Measurements from ENCODE around the gene MTAP. TPM values are rescaled to one million over a fixed set of nuclear protein-coding genes. Genes with fewer than 3 reads are reported as not detected.
A peak's percentile ranks its signal among the peaks of the same experiment; 100 is the strongest.

MTAP gene
- total RNA-seq, 1 donor from 2014 or later: 22.4 TPM

- no peaks in the 10 kb centered on the region for H3K9me3 ChIP-seq (ENCODE audit: control insufficient read depth in 3 of 3, low read length in 3 of 3)
- H3K27me3 ChIP-seq (ENCODE audit: control insufficient read depth in 3 of 3, insufficient read depth in 3 of 3, low read length in 3 of 3): no peaks in the 10 kb centered on the region
- peak overlapping the region in 1 of 3 donors; percentile 41 for H3K4me3 ChIP-seq (ENCODE audit: low read length in 3 of 3)
- peak overlapping the region in 1 of 3 donors; percentile 47 for H3K9ac ChIP-seq (ENCODE audit: low read depth in 1 of 3, low read length in 3 of 3)
- H3K4me1 ChIP-seq (ENCODE audit: control insufficient read depth in 3 of 3, insufficient read depth in 3 of 3, low read length in 3 of 3): peaks cover 8 to 15% (median 12%) of the 10 kb centered on the region in 3 donors
- no peak overlapping the region for H3K27ac ChIP-seq (ENCODE audit: low read depth, low read length)
- peaks cover 18 to 32% (median 23%) of the 10 kb centered on the region in 3 donors for H3K36me3 ChIP-seq (ENCODE audit: control insufficient read depth in 3 of 3, insufficient read depth in 3 of 3, low read length in 3 of 3)
Measured at GRCh38 chr9:21813575-21814473, 11.4 kb downstream of the MTAP start.

GRCh38 chr9:21815643-21816042 lies 13.2 kb downstream of the MTAP start:
- no peaks in the 10 kb centered on the region for H3K27me3 ChIP-seq (ENCODE audit: control insufficient read depth in 3 of 3, insufficient read depth in 3 of 3, low read length in 3 of 3)
- H3K36me3 ChIP-seq (ENCODE audit: control insufficient read depth in 3 of 3, insufficient read depth in 3 of 3, low read length in 3 of 3): peaks cover 20 to 32% (median 23%) of the 10 kb centered on the region in 3 donors
- no peak overlapping the region for H3K9ac ChIP-seq (ENCODE audit: low read depth in 1 of 3, low read length in 3 of 3)
- no peak overlapping the region for H3K27ac ChIP-seq (ENCODE audit: low read depth, low read length)
- no peaks in the 10 kb centered on the region for H3K9me3 ChIP-seq (ENCODE audit: control insufficient read depth in 3 of 3, low read length in 3 of 3)
- no peak overlapping the region for H3K4me3 ChIP-seq (ENCODE audit: low read length in 3 of 3)
- H3K4me1 ChIP-seq (ENCODE audit: control insufficient read depth in 3 of 3, insufficient read depth in 3 of 3, low read length in 3 of 3): peaks cover 8 to 14% (median 12%) of the 10 kb centered on the region in 3 donors

- Histone ChIP-seq H3K9ac (ENCODE audit: low read depth in 1 of 3, low read length in 3 of 3) (no peak overlapping the region), H3K9me3 (ENCODE audit: control insufficient read depth in 3 of 3, low read length in 3 of 3) (no peaks in the 10 kb centered on the region), H3K27ac (ENCODE audit: low read depth, low read length) (no peak overlapping the region), H3K36me3 (ENCODE audit: control insufficient read depth in 3 of 3, insufficient read depth in 3 of 3, low read length in 3 of 3) (peaks cover 17 to 27% (median 23%) of the 10 kb centered on the region in 3 donors), H3K27me3 (ENCODE audit: control insufficient read depth in 3 of 3, insufficient read depth in 3 of 3, low read length in 3 of 3) (no peaks in the 10 kb centered on the region), H3K4me3 (ENCODE audit: low read length in 3 of 3) (no peak overlapping the region), H3K4me1 (ENCODE audit: control insufficient read depth in 3 of 3, insufficient read depth in 3 of 3, low read length in 3 of 3) (peaks cover 8 to 12% (median 11%) of the 10 kb centered on the region in 3 donors)
Measured at GRCh38 chr9:21817176-21817575, 14.7 kb downstream of the MTAP start.

DNA sequence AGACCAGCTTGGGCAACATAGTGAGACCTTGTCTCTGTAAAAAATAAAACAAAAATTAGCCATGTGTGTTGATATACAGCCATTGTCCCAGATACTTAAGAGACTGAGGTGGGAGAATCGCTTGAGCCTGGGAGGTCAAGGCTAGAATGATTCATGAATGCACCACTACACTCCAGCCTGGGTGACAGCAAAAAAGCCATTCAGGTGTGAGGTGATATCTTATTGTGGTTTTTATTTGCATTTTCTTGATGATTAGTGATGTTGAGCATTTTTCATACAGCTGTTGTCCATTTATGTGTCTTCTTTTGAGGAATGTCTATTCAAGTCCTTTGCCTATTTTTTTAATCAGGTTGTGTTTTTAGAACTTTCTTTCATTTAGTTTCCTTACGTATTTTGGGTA lies 23.2 kb downstream of the MTAP start:
- Histone ChIP-seq H3K36me3 (ENCODE audit: control insufficient read depth in 3 of 3, insufficient read depth in 3 of 3, low read length in 3 of 3) (peaks cover 4 to 16% (median 8%) of the 10 kb centered on the region in 3 donors), H3K9ac (ENCODE audit: low read depth in 1 of 3, low read length in 3 of 3) (no peak overlapping the region)

GRCh38 chr9:21828853-21829410 lies 26.5 kb downstream of the MTAP start:
- no peak overlapping the region for H3K4me3 ChIP-seq (ENCODE audit: low read length in 3 of 3)
- H3K36me3 ChIP-seq (ENCODE audit: control insufficient read depth in 3 of 3, insufficient read depth in 3 of 3, low read length in 3 of 3): peaks cover 4 to 19% (median 11%) of the 10 kb centered on the region in 3 donors
- H3K9me3 ChIP-seq (ENCODE audit: control insufficient read depth in 3 of 3, low read length in 3 of 3): no peaks in the 10 kb centered on the region
- peaks cover 0 to 10% (median 0%) of the 10 kb centered on the region in 3 donors for H3K4me1 ChIP-seq (ENCODE audit: control insufficient read depth in 3 of 3, insufficient read depth in 3 of 3, low read length in 3 of 3)
- no peak overlapping the region for H3K9ac ChIP-seq (ENCODE audit: low read depth in 1 of 3, low read length in 3 of 3)
- no peak overlapping the region for H3K27ac ChIP-seq (ENCODE audit: low read depth, low read length)
- H3K27me3 ChIP-seq (ENCODE audit: control insufficient read depth in 3 of 3, insufficient read depth in 3 of 3, low read length in 3 of 3): no peaks in the 10 kb centered on the region

More for the DNA sequence above, 23.2 kb downstream of the MTAP start:
- Histone ChIP-seq H3K27ac (ENCODE audit: low read depth, low read length) (no peak overlapping the region), H3K27me3 (ENCODE audit: control insufficient read depth in 3 of 3, insufficient read depth in 3 of 3, low read length in 3 of 3) (no peaks in the 10 kb centered on the region), H3K9me3 (ENCODE audit: control insufficient read depth in 3 of 3, low read length in 3 of 3) (no peaks in the 10 kb centered on the region), H3K4me1 (ENCODE audit: control insufficient read depth in 3 of 3, insufficient read depth in 3 of 3, low read length in 3 of 3) (no peaks in the 10 kb centered on the region), H3K4me3 (ENCODE audit: low read length in 3 of 3) (no peak overlapping the region)

DNA sequence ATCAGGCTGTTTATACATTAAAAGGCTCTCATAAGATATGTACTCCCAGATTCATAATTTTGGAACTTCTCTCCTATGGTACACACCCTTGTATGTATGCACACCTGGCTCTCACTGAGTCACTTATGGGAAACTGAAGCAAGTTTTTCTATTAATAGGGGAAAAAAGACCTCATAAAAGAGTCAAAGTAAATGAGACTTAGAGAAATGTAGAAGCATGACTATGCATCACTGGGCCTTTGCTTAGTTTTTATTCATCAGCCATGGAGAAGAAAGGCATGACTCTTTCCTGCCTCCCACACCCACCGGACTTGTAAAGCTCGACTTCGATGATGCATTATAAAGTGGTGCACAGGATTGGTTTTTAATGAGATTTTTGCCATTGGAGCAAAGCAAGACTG lies 28.2 kb downstream of the MTAP start:
- H3K27me3 ChIP-seq (ENCODE audit: control insufficient read depth in 3 of 3, insufficient read depth in 3 of 3, low read length in 3 of 3): no peaks in the 10 kb centered on the region
- H3K27ac ChIP-seq (ENCODE audit: low read depth, low read length): no peak overlapping the region
- H3K9me3 ChIP-seq (ENCODE audit: control insufficient read depth in 3 of 3, low read length in 3 of 3): no peaks in the 10 kb centered on the region
- no peak overlapping the region for H3K4me3 ChIP-seq (ENCODE audit: low read length in 3 of 3)
- H3K9ac ChIP-seq (ENCODE audit: low read depth in 1 of 3, low read length in 3 of 3): no peak overlapping the region
- peaks cover 0 to 10% (median 0%) of the 10 kb centered on the region in 3 donors for H3K4me1 ChIP-seq (ENCODE audit: control insufficient read depth in 3 of 3, insufficient read depth in 3 of 3, low read length in 3 of 3)
- H3K36me3 ChIP-seq (ENCODE audit: control insufficient read depth in 3 of 3, insufficient read depth in 3 of 3, low read length in 3 of 3): peaks cover 4 to 14% (median 4%) of the 10 kb centered on the region in 3 donors

GRCh38 chr9:21831841-21832509 lies 29.5 kb downstream of the MTAP start:
- H3K4me1 ChIP-seq (ENCODE audit: control insufficient read depth in 3 of 3, insufficient read depth in 3 of 3, low read length in 3 of 3): peaks cover 0 to 18% (median 4%) of the 10 kb centered on the region in 3 donors
- no peaks in the 10 kb centered on the region for H3K27me3 ChIP-seq (ENCODE audit: control insufficient read depth in 3 of 3, insufficient read depth in 3 of 3, low read length in 3 of 3)
- no peak overlapping the region for H3K9ac ChIP-seq (ENCODE audit: low read depth in 1 of 3, low read length in 3 of 3)
- no peak overlapping the region for H3K4me3 ChIP-seq (ENCODE audit: low read length in 3 of 3)
- H3K27ac ChIP-seq (ENCODE audit: low read depth, low read length): peak overlapping the region; percentile 3
- H3K36me3 ChIP-seq (ENCODE audit: control insufficient read depth in 3 of 3, insufficient read depth in 3 of 3, low read length in 3 of 3): peaks cover 3 to 14% (median 4%) of the 10 kb centered on the region in 3 donors
- H3K9me3 ChIP-seq (ENCODE audit: control insufficient read depth in 3 of 3, low read length in 3 of 3): no peaks in the 10 kb centered on the region

DNA sequence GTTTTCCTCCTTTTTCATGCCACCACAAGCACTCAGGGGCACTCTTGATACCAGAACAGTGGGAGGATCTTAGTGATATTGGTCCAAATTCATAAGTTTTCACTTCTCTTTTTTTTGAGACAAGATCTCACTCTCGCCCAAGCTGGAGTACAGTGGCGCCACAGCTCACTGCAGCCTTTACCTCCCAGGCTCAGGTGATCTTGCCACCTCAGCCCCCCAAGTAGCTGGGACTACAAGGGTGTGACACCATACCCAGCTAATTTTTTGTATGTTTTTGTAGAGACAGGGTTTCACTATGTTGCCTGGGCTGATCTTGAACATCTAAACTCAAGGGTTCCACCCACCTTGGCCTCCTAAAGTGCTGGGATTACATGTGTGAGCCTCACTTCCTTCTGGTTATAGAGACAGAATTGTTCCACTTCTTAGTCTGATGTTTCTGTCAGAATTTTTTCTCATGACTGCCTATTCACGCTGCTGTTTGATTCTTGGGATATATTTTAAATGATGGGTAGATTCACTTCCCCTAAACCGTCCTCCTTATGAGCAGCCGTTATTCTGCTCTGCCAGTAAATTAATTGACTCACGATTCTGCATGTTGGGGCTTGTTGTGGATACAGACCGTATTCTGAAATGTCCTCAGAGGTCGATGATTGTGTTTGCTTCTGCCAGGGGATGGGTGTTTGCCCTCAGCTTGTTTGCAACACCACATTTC lies 30.8 kb downstream of the MTAP start:
- Histone ChIP-seq H3K27me3 (ENCODE audit: control insufficient read depth in 3 of 3, insufficient read depth in 3 of 3, low read length in 3 of 3) (no peaks in the 10 kb centered on the region), H3K27ac (ENCODE audit: low read depth, low read length) (no peak overlapping the region), H3K9me3 (ENCODE audit: control insufficient read depth in 3 of 3, low read length in 3 of 3) (no peaks in the 10 kb centered on the region), H3K4me3 (ENCODE audit: low read length in 3 of 3) (no peak overlapping the region), H3K9ac (ENCODE audit: low read depth in 1 of 3, low read length in 3 of 3) (no peak overlapping the region), H3K36me3 (ENCODE audit: control insufficient read depth in 3 of 3, insufficient read depth in 3 of 3, low read length in 3 of 3) (peaks cover 0 to 9% (median 3%) of the 10 kb centered on the region in 3 donors), H3K4me1 (ENCODE audit: control insufficient read depth in 3 of 3, insufficient read depth in 3 of 3, low read length in 3 of 3) (peaks cover 0 to 20% (median 4%) of the 10 kb centered on the region in 3 donors)

DNA sequence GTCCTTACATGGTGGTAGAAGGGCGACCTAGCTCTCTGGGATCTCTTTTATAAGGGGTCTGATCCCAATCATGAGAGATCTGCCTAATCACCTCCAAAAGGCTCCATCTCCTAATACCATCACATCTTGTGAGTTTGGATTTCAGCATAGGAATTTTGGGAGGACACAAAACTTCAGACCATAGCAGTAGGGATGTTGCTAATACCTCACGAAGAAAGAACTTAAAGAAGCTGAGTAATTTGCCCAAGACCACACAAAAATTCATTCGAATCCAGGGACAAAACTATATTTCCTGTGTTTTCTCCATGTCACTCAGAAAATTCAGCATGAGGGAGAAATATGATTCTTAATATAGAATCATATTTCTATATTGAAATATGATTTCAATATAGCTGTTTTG lies 32.7 kb downstream of the MTAP start:
- Histone ChIP-seq H3K9ac (ENCODE audit: low read depth in 1 of 3, low read length in 3 of 3) (no peak overlapping the region), H3K4me3 (ENCODE audit: low read length in 3 of 3) (no peak overlapping the region), H3K27ac (ENCODE audit: low read depth, low read length) (no peak overlapping the region), H3K27me3 (ENCODE audit: control insufficient read depth in 3 of 3, insufficient read depth in 3 of 3, low read length in 3 of 3) (no peaks in the 10 kb centered on the region), H3K36me3 (ENCODE audit: control insufficient read depth in 3 of 3, insufficient read depth in 3 of 3, low read length in 3 of 3) (peaks cover 0 to 14% (median 3%) of the 10 kb centered on the region in 3 donors), H3K4me1 (ENCODE audit: control insufficient read depth in 3 of 3, insufficient read depth in 3 of 3, low read length in 3 of 3) (peaks cover 0 to 20% (median 4%) of the 10 kb centered on the region in 3 donors), H3K9me3 (ENCODE audit: control insufficient read depth in 3 of 3, low read length in 3 of 3) (no peaks in the 10 kb centered on the region)

All from skeletal muscle tissue (tissue), 4 donors.